HCT116 (cell line): ENCODE data around the gene ALDH3A1.

Experiments
- EGR1 ChIP-seq: IDR thresholded peaks from 2 replicates; pipeline ENCODE4 v1.6.1; 2012; ENCODE audit warnings: low read depth
- ELF1 ChIP-seq: IDR thresholded peaks from 2 replicates; pipeline ENCODE4 v1.6.1; 2012; ENCODE audit warnings: low read depth, borderline replicate concordance
- EZH2 ChIP-seq: fragments of 200-600 bp; sonication (generic); IDR thresholded peaks from 2 replicates; pipeline ENCODE4 v1.6.1; 2017; ENCODE audit warnings: antibody characterized with exemption, mixed run types
- EZH2phosphoT487 ChIP-seq: fragments of 200-600 bp; IDR thresholded peaks from 2 replicates; pipeline ENCODE4 v1.6.1; 2018; ENCODE audit warnings: antibody characterized with exemption, borderline replicate concordance
- JUND ChIP-seq: IDR thresholded peaks from 2 replicates; pipeline ENCODE4 v1.6.1; 2012
- POLR2AphosphoS5 ChIP-seq: IDR thresholded peaks from 2 replicates; pipeline ENCODE4 v1.6.1; 2011; ENCODE audit warnings: mild to moderate bottlenecking, low read depth, low read length, moderate library complexity
- YY1 ChIP-seq: IDR thresholded peaks from 2 replicates; pipeline ENCODE4 v1.6.1; 2011; ENCODE audit warnings: low read length, low read depth, moderate library complexity, mild to moderate bottlenecking; ENCODE audit not compliant: insufficient replicate concordance; ENCODE audit errors: extremely low read depth
- TF ChIP-seq, protein P1 (sequence below): IDR thresholded peaks from 2 replicates; pipeline ENCODE4 v1.6.1; 2012; ENCODE audit warnings: low read depth
- TF ChIP-seq, protein P2 (sequence below): IDR thresholded peaks from 2 replicates; pipeline ENCODE4 v1.6.1; 2012

DNA sequence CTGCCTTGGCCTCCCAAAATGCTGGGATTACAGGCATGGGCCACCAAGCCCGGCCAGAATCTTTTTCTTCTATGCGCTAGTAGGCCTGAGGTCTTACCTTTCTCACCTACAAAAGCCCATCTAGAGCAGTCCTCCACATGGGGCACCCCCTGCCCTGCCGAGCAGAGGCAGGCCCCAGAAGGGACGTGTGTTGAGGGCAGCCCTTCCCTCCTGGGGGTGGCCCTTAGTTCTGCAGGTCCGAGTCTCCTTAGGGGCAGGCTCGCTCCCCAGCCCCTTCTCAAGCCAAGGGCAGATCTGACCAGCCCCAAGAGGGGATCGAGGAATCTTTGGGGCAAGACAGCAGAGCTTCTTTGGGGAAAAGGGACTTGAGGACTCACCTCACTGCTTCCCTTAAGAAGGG lies 17.9 kb upstream of the ALDH3A1 start:
- TF ChIP-seq JUND: no peak
- TF ChIP-seq YY1: no peak
- TF ChIP-seq, protein P1, sequence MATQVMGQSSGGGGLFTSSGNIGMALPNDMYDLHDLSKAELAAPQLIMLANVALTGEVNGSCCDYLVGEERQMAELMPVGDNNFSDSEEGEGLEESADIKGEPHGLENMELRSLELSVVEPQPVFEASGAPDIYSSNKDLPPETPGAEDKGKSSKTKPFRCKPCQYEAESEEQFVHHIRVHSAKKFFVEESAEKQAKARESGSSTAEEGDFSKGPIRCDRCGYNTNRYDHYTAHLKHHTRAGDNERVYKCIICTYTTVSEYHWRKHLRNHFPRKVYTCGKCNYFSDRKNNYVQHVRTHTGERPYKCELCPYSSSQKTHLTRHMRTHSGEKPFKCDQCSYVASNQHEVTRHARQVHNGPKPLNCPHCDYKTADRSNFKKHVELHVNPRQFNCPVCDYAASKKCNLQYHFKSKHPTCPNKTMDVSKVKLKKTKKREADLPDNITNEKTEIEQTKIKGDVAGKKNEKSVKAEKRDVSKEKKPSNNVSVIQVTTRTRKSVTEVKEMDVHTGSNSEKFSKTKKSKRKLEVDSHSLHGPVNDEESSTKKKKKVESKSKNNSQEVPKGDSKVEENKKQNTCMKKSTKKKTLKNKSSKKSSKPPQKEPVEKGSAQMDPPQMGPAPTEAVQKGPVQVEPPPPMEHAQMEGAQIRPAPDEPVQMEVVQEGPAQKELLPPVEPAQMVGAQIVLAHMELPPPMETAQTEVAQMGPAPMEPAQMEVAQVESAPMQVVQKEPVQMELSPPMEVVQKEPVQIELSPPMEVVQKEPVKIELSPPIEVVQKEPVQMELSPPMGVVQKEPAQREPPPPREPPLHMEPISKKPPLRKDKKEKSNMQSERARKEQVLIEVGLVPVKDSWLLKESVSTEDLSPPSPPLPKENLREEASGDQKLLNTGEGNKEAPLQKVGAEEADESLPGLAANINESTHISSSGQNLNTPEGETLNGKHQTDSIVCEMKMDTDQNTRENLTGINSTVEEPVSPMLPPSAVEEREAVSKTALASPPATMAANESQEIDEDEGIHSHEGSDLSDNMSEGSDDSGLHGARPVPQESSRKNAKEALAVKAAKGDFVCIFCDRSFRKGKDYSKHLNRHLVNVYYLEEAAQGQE: no peak
- TF ChIP-seq, protein P2, sequence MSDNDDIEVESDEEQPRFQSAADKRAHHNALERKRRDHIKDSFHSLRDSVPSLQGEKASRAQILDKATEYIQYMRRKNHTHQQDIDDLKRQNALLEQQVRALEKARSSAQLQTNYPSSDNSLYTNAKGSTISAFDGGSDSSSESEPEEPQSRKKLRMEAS: no peak
- TF ChIP-seq POLR2AphosphoS5: no peak
- TF ChIP-seq EZH2phosphoT487: no peak
- no peak for TF ChIP-seq EZH2
- TF ChIP-seq EGR1: no peak
- no peak for TF ChIP-seq ELF1
